Measurements from ENCODE around the gene NHERF1.

Gene NHERF1

GRCh38 chr17:74769856-74770497 is 21.5 kb downstream of the NHERF1 start:
- no peak for DNase-seq

GRCh38 chr17:74770498-74771318 is 22.3 kb downstream of the NHERF1 start:
- peak; percentile 74 for DNase-seq

GRCh38 chr17:74771319-74771914 is 23.0 kb downstream of the NHERF1 start:
- DNase-seq, result no peak

DNA sequence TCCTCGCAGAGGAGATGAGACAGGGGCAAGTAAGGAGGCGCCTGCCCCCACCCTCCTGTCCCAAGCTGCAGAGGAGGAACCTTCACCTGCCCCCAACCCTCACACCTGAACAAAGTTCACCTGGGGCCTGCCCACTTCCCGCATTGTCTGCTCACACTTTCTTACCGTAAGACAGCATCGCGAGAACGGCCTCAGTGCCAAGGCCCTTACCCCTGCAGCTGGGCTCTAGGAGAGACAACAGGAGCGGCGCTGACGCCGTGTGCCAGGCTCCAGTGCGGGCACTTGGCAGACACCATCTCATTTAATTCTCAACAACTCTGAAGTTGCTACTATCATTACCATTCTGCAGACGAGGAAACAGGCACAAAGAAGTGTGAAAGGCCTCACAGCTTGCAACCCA is 23.6 kb downstream of the NHERF1 start:
- DNase-seq, result no peak

- DNase-seq, result no peak
These were observed 25.0 kb downstream of the NHERF1 start for GRCh38 chr17:74773414-74773813.

DNA sequence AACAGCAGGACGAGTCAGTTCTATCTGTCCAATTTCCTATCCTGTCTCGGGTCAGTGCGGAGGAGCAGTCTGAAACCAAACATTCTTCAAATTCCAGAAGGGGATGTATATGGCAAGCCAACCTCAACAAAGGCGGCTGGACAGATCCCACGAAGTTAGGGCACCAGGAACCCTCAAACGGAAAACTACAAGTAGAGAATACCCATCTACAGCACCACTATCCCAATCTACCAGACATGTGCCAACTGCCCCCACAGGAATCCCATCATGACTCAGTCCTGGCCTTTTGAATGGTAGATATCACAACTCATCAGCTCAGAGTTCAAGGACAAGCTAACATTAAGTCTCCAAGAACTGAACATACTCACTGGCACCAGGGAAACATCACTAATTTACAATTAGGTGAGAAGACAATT is 25.5 kb downstream of the NHERF1 start:
- DNase-seq, result no peak

DNA sequence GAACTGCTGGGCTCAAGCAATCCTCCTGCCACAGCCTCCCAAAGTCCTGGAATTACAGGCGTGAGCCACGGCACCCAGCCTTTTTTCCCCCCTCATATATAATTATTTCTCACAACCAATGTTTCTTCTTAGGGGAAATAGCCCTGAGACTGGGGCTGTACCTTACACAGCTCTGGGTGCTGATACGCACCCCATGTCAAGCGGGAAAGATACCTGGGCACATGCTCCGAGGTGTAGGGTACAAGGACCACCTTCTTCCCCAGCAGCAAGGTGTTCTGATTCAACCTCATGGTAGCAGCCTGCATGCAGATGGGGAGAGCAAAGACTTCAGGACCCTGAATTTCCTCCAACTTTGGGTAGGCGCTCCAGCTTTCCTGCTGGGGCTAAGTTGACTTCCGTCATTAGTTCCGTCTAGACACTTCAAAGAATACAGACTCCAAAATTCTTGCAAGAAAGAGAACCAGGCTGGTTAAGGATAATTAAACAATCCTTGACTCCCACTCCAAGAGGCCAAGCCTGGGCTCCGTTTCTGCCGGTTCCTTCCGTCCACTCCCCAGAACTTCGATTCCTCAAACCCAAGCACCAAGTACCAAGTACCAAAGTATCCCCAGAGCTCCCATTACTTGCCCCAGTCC is 27.1 kb downstream of the NHERF1 start:
- DNase-seq, result no peak

- DNase-seq, result peak; percentile 96
These were observed 27.9 kb downstream of the NHERF1 start, which contains the start of gene NAT9 for GRCh38 chr17:74776044-74776962. Gene NAT9 (minus strand): TSS chr17:74776345. CDS start chr17:74775698, 647 bp downstream.

DNA sequence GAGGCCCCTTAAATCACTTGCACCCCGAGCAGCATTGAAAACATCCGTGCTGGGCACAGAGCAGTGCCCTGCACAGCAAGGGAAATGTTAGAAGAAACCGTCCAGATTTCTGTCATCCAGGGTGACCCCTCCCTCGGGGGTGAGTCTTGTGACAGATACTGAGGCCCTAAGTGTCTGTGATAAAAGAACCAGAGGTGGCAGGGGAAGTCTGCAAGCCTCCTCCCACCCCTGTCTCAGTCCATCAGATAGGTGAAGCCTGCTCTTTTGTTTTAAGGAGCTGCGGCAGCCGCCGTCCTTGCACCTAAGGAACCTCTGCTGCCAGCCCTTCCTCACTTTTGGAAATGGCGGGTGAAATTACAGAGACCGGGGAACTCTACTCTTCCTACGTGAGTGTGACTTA is 28.6 kb downstream of the NHERF1 start:
- DNase-seq, result no peak

GRCh38 chr17:74777901-74778515 is 29.6 kb downstream of the NHERF1 start:
- no peak for DNase-seq

GRCh38 chr17:74778960-74779359 is 30.5 kb downstream of the NHERF1 start:
- no peak for DNase-seq

DNA sequence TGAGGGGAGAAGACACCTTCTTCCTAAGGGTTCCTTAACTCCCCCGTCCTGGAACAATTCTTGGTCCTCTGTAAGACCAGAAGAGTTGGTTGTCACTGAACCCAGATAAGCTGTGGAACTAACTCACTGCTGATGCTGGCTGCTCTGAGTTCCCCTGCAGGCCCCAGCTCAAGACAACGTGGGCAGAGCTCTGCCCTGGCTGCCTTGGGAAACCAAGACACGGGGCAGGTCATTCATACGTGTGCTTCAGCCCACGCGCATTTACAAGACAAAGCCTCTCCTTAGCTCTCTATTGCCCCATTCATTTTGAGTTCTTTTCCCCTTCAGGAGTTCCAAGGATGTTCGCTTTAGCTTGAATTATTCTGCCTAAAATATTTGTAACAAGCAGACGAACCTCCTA is 31.1 kb downstream of the NHERF1 start:
- DNase-seq, result no peak

DNA sequence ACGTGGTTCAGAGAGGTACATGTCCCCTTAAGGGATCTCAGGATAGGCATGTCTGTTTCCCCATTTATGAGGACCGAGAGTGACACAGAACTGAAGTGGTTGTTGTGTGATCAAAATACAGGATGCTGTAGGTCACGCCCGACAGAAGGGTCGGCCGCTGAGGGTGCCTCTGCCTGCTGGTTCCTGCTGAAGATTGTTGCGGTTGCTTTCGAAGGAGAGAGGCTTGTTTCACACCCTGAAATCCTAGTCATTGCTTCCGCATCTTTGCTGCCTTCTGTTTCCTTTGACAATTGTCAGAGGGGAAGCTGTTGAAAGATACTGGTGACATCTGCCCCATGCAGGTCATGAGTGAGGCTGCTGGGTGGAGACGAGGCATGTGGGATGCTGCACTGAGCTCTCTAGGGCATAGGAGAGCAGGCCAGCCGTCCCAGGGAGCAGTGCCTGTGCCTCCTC is 31.5 kb downstream of the NHERF1 start:
- DNase-seq, result no peak

- DNase-seq, result peak; percentile 74
These were observed 32.2 kb downstream of the NHERF1 start for GRCh38 chr17:74780443-74781238.

- no peak for DNase-seq
These were observed 34.1 kb downstream of the NHERF1 start for GRCh38 chr17:74782571-74782970.

DNA sequence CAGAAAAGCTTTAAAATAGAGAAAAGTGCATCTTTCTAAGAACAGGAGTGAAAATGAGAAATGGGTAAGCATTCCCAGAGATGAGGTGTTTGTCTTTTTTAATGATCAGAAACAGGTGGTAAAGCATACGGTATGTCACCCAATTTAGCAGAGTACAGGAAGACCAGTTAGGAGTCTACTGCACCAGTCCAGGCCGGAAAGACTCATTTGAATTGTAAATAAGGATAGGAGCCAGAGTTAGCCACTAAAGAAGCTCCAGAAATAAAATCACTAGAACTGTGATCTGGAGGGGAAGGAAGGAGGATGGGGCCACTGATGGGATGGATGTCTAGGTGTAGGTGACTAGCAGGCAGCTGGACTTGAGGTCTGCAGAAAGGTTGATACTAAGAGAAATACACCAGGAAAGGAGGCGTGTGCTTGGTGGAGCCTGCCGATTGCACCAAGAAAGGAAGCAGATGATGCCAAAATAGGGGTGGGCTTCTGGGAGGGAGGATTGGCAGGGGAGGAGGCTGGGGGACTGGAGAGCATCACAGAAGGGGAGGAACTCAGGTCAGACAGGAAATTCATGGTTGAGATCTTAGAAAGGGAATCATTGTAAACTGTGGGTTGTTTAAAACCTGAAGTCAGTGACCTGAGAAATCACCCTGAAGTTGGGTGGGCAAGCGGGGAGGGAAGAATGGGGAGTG is 35.8 kb downstream of the NHERF1 start:
- no peak for DNase-seq

GRCh38 chr17:74785096-74785980 is 36.9 kb downstream of the NHERF1 start:
- no peak for DNase-seq

- DNase-seq, result no peak
These were observed 37.5 kb downstream of the NHERF1 start for GRCh38 chr17:74785981-74786360.

DNA sequence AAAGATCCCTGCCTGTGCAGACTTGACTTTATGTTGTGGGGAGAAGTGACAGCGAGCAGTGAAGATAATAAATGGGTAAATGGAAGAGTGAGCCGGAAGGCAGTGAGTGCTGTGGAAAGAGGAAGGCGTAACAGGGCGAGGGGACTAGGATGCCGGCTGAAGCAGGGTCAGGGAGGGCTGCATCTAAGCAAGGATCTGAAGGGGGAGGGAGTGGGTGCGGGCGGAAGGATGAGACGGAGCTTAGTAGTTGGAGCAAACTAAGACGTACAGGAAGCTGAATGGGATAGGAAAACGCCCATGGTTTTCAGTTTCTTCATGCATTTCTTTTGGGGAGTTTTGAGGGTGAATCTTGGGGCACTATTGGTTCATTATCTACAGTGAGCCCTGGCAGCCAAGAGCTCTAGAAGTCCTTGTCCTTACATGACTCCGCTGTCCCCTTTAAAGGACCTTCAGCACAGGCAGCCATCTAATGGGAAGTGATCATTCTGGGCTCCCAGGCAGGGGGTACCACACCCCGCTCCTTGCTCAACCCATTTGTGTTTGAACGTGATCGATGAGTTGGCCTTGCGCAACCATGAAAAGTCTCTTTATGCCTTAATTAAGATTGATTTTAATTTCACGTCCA is 38.1 kb downstream of the NHERF1 start:
- no peak for DNase-seq

Measured in 8988T (cell line).